Measurements from ENCODE around the gene LRMDA. TPM values are rescaled to one million over a fixed set of nuclear protein-coding genes. Genes with fewer than 3 reads are reported as not detected.

Gene LRMDA
- total RNA-seq, 1 experiment from 2014 or later, result 1.2 TPM

- no peaks in the 10 kb centered on the region for H3K9me2 ChIP-seq (replicated peaks; ENCODE audit: low read length)
- intact Hi-C loops (cut with micrococcal nuclease), result no loop called here
- no peak overlapping the region for H3K4me3 ChIP-seq (ENCODE audit: low read length)
- no peaks in the 10 kb centered on the region for H4K20me1 ChIP-seq (ENCODE audit: low read length)
- DNase-seq, result no peak
- no peaks in the 10 kb centered on the region for H3K36me3 ChIP-seq (ENCODE audit: low read depth, low read length)
- ChIA-PET CTCF (no interaction called here), POLR2A (ENCODE audit: unreplicated experiment) (no interaction called here)
- no peak overlapping the region for H2AFZ ChIP-seq (ENCODE audit: low read length)
- ATAC-seq, result no peak
- no peaks in the 10 kb centered on the region for H3K4me1 ChIP-seq (ENCODE audit: insufficient read depth, low read length)
- H3K4me2 ChIP-seq (ENCODE audit: low read length), result no peak overlapping the region
- no peak overlapping the region for H3K27ac ChIP-seq (ENCODE audit: low read length)
- peaks cover 33% of the 10 kb centered on the region for H3K27me3 ChIP-seq (ENCODE audit: low read length)
- H3K79me2 ChIP-seq (ENCODE audit: low read length), result no peaks in the 10 kb centered on the region
- TF ChIP-seq EZH2 (IDR thresholded peaks at IDR 0.05; ENCODE audit: low read length, unreplicated experiment), result no peak
- TF ChIP-seq EZH2phosphoT487 (IDR thresholded peaks at IDR 0.05; ENCODE audit: borderline replicate concordance, low read length), result no peak
- TF ChIP-seq CTCF (conservative IDR thresholded peaks at IDR 0.05; ENCODE audit: low read depth, low read length), result no peak
- no peak overlapping the region for H3K9ac ChIP-seq (ENCODE audit: low read length)
- BruUV-seq (replicated peaks), result no TSS peak
- H3F3A ChIP-seq (ENCODE audit: low read length, unreplicated experiment), result no peaks in the 10 kb centered on the region
- no peaks in the 10 kb centered on the region for H3K9me3 ChIP-seq (ENCODE audit: low read length)
Observed at GRCh38 chr10:75487087-75487754, 55.8 kb downstream of the LRMDA start.

GRCh38 chr10:75487755-75488125 lies 56.3 kb downstream of the LRMDA start:
- H3K9ac ChIP-seq (ENCODE audit: low read length), result no peak overlapping the region
- POLR2A ChIA-PET (ENCODE audit: unreplicated experiment), result no interaction called here

More at GRCh38 chr10:75487755-75488125, 56.3 kb downstream of the LRMDA start:
- Histone ChIP-seq H3K27ac (ENCODE audit: low read length) (no peak overlapping the region), H4K20me1 (ENCODE audit: low read length) (no peaks in the 10 kb centered on the region), H3K4me2 (ENCODE audit: low read length) (no peak overlapping the region), H3K36me3 (ENCODE audit: low read depth, low read length) (no peaks in the 10 kb centered on the region), H3K4me3 (ENCODE audit: low read length) (no peak overlapping the region), H3F3A (ENCODE audit: low read length, unreplicated experiment) (no peaks in the 10 kb centered on the region), H3K4me1 (ENCODE audit: insufficient read depth, low read length) (no peaks in the 10 kb centered on the region), H3K79me2 (ENCODE audit: low read length) (no peaks in the 10 kb centered on the region), H3K27me3 (ENCODE audit: low read length) (peaks cover 34% of the 10 kb centered on the region), H2AFZ (ENCODE audit: low read length) (no peak overlapping the region), H3K9me3 (ENCODE audit: low read length) (no peaks in the 10 kb centered on the region), H3K9me2 (replicated peaks; ENCODE audit: low read length) (no peaks in the 10 kb centered on the region)
- intact Hi-C loops (cut with micrococcal nuclease), result no loop called here
- ATAC-seq (no peak), DNase-seq (no peak)
- TF ChIP-seq EZH2 (IDR thresholded peaks at IDR 0.05; ENCODE audit: low read length, unreplicated experiment) (no peak), EZH2phosphoT487 (IDR thresholded peaks at IDR 0.05; ENCODE audit: borderline replicate concordance, low read length) (no peak), CTCF (conservative IDR thresholded peaks at IDR 0.05; ENCODE audit: low read depth, low read length) (no peak)
- CTCF ChIA-PET, result no interaction called here
- no TSS peak for BruUV-seq (replicated peaks)
